ENCODE results near the gene LYPD5.

The LYPD5 gene, protein sequence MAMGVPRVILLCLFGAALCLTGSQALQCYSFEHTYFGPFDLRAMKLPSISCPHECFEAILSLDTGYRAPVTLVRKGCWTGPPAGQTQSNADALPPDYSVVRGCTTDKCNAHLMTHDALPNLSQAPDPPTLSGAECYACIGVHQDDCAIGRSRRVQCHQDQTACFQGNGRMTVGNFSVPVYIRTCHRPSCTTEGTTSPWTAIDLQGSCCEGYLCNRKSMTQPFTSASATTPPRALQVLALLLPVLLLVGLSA

DNA sequence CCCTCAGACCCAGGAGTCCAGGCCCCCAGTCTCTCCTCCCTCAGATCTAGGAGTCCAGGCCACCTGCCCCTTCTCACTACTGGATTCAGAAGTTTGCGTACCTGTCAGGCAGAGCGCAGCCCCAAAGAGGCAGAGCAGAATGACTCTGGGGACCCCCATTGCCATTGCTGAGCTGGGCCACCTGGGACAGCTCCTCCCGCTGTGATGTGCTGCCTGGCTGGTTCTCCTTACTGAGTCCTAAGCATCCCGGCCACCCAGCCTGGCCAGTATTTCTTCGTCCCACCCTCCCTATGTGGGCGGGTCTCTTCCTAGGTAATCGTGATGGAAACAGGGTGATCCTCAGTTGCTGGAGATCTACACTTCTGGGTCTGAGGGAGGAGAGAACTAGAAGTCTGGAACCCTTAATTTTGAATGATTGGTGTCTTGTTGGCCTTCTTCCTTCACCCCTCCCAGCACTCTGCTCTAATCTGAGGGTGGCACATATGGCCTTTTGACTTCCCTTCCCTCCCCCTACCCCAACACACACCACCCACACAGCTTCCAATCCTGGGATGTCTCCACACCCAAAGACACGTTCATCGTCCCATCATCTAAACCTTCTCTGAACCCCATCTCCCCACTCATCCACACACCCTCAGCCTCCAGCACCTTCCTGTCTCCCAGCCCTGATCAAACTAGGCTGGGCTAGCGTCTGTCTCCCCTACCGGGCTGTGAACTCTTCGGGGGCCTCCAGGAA is at the start of gene LYPD5:
TSS of gene LYPD5 (minus strand) at position 232 of the 736 bp plus-strand sequence. CDS start at position 165, 67 bp downstream.
- no peak within 1 kb of the TSS for H3K4me3 ChIP-seq (replicated peaks in 1 of 2; ENCODE audit: low read depth in 2 of 2, low read length in 2 of 2)
- TF ChIP-seq, protein P1, sequence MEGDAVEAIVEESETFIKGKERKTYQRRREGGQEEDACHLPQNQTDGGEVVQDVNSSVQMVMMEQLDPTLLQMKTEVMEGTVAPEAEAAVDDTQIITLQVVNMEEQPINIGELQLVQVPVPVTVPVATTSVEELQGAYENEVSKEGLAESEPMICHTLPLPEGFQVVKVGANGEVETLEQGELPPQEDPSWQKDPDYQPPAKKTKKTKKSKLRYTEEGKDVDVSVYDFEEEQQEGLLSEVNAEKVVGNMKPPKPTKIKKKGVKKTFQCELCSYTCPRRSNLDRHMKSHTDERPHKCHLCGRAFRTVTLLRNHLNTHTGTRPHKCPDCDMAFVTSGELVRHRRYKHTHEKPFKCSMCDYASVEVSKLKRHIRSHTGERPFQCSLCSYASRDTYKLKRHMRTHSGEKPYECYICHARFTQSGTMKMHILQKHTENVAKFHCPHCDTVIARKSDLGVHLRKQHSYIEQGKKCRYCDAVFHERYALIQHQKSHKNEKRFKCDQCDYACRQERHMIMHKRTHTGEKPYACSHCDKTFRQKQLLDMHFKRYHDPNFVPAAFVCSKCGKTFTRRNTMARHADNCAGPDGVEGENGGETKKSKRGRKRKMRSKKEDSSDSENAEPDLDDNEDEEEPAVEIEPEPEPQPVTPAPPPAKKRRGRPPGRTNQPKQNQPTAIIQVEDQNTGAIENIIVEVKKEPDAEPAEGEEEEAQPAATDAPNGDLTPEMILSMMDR (IDR thresholded peaks at IDR 0.05; ENCODE audit: low read depth, low read length) = no peak
- no peak for DNase-seq (ENCODE audit: low read depth in 2 of 2)

GRCh38 chr19:43848821-43849220 is 46.6 kb upstream of the LYPD5 start:
- TF ChIP-seq, protein P1 (IDR thresholded peaks at IDR 0.05; ENCODE audit: low read depth, low read length) = no peak
- no peak overlapping the region for H3K4me3 ChIP-seq (replicated peaks in 1 of 2; ENCODE audit: low read depth in 2 of 2, low read length in 2 of 2)
- no peak for DNase-seq (ENCODE audit: low read depth in 2 of 2)

- TF ChIP-seq, protein P1 (IDR thresholded peaks at IDR 0.05; ENCODE audit: low read depth, low read length) = no peak
- no peak overlapping the region for H3K4me3 ChIP-seq (replicated peaks in 1 of 2; ENCODE audit: low read depth in 2 of 2, low read length in 2 of 2)
- DNase-seq (ENCODE audit: low read depth in 2 of 2) = no peak
These were observed 45.6 kb upstream of the LYPD5 start for GRCh38 chr19:43847884-43848283.

DNA sequence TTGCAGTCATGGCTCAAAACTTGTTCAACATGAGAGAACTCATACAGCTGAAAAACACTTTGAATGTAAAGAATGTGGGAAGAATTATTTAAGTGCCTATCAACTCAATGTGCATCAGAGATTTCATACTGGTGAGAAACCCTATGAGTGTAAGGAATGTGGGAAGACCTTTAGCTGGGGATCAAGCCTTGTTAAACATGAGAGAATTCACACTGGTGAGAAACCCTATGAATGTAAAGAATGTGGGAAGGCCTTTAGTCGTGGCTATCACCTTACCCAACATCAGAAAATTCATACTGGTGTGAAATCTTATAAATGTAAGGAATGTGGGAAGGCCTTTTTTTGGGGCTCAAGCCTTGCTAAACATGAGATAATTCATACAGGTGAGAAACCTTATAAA is 45.0 kb upstream of the LYPD5 start:
- DNase-seq (ENCODE audit: low read depth in 2 of 2) = peak in 1 of 2 donors; percentile 7
- H3K4me3 ChIP-seq (replicated peaks in 1 of 2; ENCODE audit: low read depth in 2 of 2, low read length in 2 of 2) = no peak overlapping the region
- TF ChIP-seq, protein P1 (IDR thresholded peaks at IDR 0.05; ENCODE audit: low read depth, low read length) = no peak

DNA sequence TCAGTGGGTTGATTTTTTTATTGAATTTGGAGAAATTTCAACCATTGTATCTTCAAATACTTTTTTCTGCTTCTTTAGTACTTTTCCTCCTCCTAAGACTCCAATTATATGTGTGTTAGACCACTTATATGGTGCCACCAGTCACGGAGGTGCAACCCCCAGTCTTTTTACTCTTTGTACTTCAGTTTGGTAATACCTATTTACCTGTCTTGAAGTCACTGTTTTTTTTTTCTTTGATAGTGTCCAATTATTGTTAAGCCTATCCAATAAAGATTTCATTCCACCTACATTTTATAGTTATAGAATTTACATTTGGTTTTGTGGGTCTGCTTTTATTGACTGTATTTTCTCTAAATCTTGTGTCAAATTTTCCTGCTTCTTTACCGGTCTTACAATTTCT is 39.8 kb upstream of the LYPD5 start:
- H3K4me3 ChIP-seq (replicated peaks in 1 of 2; ENCODE audit: low read depth in 2 of 2, low read length in 2 of 2) = no peak overlapping the region
- TF ChIP-seq, protein P1 (IDR thresholded peaks at IDR 0.05; ENCODE audit: low read depth, low read length) = no peak
- no peak for DNase-seq (ENCODE audit: low read depth in 2 of 2)

DNA sequence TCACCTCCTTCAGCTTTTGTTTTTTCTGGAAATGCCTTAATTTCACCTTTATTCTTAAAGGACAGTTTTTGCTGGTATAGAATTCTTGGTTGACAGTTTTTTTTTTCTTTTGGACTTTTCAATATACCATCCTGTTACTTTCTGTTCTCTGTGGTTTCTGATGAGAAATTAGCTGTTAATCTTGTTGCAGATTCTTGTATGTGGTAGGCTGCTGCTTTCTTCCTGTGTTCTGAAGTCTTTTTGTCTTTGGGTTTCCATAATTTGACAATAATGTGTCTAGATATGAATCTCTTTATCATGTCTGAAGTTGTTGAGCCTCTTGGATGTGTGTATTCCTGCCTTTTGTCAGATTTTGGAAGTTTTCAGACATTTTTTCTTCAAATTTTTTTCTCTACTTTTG is 36.9 kb upstream of the LYPD5 start:
- no peak for DNase-seq (ENCODE audit: low read depth in 2 of 2)
- no peak overlapping the region for H3K4me3 ChIP-seq (replicated peaks in 1 of 2; ENCODE audit: low read depth in 2 of 2, low read length in 2 of 2)
- TF ChIP-seq, protein P1 (IDR thresholded peaks at IDR 0.05; ENCODE audit: low read depth, low read length) = no peak

Data from cardiac fibroblast (primary cell).